GM12801 (cell line): ENCODE data around the gene TBC1D30.

Experiments
- TF ChIP-seq, protein P1 (sequence below): IDR thresholded peaks from one replicate; pipeline ENCODE4 v1.5.1; 2011; ENCODE audit warnings: control low read depth; ENCODE audit not compliant: insufficient read length; ENCODE audit errors: extremely low read depth

Gene TBC1D30

GRCh38 chr12:64877363-64878004 is 53.0 kb downstream of the TBC1D30 start:
- TF ChIP-seq, protein P1, sequence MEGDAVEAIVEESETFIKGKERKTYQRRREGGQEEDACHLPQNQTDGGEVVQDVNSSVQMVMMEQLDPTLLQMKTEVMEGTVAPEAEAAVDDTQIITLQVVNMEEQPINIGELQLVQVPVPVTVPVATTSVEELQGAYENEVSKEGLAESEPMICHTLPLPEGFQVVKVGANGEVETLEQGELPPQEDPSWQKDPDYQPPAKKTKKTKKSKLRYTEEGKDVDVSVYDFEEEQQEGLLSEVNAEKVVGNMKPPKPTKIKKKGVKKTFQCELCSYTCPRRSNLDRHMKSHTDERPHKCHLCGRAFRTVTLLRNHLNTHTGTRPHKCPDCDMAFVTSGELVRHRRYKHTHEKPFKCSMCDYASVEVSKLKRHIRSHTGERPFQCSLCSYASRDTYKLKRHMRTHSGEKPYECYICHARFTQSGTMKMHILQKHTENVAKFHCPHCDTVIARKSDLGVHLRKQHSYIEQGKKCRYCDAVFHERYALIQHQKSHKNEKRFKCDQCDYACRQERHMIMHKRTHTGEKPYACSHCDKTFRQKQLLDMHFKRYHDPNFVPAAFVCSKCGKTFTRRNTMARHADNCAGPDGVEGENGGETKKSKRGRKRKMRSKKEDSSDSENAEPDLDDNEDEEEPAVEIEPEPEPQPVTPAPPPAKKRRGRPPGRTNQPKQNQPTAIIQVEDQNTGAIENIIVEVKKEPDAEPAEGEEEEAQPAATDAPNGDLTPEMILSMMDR: no peak

- TF ChIP-seq, protein P1: no peak
These were observed 58.2 kb downstream of the TBC1D30 start for GRCh38 chr12:64882687-64883086.

DNA sequence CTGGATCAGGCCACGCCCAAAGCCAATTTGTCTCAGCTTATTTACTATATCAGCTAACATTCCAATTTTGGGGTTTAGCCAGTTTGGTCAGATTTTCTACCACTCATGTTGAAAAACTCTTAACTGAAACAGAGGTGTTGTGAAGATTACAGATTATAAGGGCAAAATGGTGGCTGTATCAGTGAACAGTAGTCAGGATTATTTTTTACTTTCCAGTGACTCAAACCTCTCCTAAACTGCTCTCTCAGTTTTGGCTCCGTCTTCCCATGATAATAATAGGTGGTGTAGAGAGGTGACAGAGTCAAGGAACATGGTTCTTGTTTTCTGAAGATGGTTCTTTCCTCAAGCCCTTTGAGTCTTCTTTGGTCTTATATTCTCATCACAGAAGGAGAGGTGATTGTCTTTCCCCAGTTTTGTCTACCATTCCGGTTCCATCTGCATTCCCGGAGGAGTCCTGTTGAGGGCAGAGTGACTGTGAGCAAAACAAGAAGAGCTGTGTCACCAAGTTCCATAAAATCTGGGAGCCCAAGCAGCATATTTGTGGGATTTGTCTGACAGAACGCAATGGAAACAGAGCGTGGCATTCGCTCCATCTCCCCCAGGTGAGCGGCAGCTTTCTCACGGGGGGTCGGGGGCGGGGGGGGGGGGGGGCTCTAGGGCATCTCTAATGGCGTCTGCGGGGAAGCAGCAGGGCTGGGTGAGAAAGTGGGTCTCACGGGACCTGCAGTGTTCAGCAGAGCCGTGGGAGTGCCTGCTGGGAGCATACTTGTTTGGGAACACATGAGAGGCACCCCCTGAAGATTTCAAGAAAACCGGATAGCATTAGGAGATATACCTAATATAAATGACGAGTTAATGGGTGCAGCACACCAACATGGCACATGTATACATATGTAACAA is 59.1 kb downstream of the TBC1D30 start:
- TF ChIP-seq, protein P1: no peak

GRCh38 chr12:64884164-64884542 is 59.7 kb downstream of the TBC1D30 start:
- TF ChIP-seq, protein P1: no peak

GRCh38 chr12:64884728-64885127 is 60.3 kb downstream of the TBC1D30 start:
- TF ChIP-seq, protein P1: no peak

DNA sequence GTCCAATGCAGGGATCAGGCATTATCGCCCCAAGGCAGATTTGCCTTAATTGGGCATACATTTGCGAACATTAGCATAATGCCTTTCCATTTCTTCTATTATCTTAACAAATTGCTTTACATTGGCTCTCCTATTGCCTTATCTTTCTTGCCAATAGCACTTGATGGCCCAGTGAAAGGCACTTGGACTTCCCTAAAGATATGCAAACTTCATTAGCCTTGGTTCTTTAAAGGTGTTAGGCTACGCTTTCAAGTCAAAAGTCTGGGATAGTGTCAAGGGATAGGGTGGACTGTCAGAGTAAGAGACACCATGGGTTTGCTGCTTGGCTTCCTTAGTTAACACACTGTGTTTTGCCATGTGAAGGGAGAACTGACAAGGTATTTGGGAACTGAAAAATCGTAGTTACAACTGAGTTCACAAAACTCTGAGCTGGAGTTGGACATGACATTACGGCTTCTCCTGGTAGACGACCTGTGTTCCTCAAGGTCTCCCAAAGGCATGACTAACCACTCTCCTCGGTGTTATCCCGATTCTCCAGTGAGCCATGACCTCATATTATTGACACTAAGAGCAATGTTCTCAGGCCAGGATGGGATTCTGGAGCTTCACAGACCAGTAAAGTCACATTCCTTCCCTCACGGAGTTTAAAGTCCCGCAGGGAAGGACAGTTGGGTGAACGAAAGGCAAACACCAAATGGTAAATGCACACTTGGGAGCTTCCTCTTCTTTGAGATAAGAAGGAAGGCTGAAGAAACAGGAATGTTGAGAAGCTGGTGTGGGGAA is 65.2 kb downstream of the TBC1D30 start:
- TF ChIP-seq, protein P1: no peak

DNA sequence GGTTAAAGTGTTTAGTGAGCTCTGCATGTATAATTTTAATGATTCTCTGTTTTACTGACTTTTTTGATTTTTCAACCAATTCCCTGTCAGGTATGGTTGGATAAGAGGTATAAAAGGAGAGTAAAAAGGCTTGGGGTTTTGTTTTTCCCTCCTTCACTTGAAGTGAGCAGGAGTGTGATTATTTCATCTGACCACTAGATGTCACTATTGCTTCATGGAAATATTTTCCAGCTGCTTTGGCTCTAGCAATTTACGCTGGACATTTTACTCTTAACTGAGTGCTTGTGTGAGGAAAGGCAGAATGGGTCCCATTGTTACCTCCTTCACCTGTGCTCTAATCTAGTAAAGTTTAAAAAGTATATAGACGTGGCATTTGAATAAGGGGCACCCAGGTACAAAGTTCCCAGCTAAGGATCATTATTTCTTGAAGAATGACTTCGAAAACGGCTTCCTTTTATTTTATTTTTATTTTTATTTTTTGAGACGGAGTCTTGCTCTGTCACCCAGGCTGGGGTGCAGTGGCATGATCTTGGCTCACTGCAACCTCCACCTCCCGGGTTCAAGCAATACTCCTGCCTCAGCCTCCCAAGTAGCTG is 66.5 kb downstream of the TBC1D30 start:
- TF ChIP-seq, protein P1: no peak
